Left cardiac atrium (tissue), 4 donors: Measurements from ENCODE around the gene OLIG1. TPM values are rescaled to one million over a fixed set of nuclear protein-coding genes. Genes with fewer than 3 reads are reported as not detected.

ENCODE experiments used
- ATAC-seq, 2 donors: fragments of 200-7000 bp; cut with Tn5 transposase; one replicate each; pipeline ENCODE4 v1.9.1; 2020; ENCODE audit warnings: mild to moderate bottlenecking in 2 of 2, moderate library complexity in 2 of 2
- DNase-seq: peaks from one replicate; pipeline ENCODE4 v3.0.0-alpha.2; 2020
- intact Hi-C, 2 donors: fragments of 100-400 bp; cut with DNase I; formaldehyde crosslinking; loops; one replicate each; pipeline versions ENCODE4 v1.14.1 to v1.15.1; 2022 to 2023
- long read RNA-seq: library from polyadenylated mRNA; unstranded; transcript quantifications from one replicate; pipeline ENCODE4 v2.0.0, GENCODE V29; 2021
- total RNA-seq, 2 donors: library from RNA; stranded (reverse); fragmentation: NEBNext Ultra II Directional; extraction: Animal tissue kit (Norgen Biotek cat#: 25700); gene quantifications; one replicate each; pipeline ENCODE4 v1.2.1, GENCODE V29; 2021
- donor health status: DM: no; HTN: yes; CAD: no.
- donor health status: DM: no; HTN: yes; CAD: no; lungs with severe emphysema.
- donor health status: DM: yes; HTN: yes; CAD: no.
- donor health status: Dilated cardiomyopathy.

OLIG1 gene
- total RNA-seq = under 1 TPM in 1 of 2 donors, not detected in 1; 0.27 TPM
- long read RNA-seq = 0 reads

- intact Hi-C loops = loop anchor here in 1 of 2 donors (5.0 kb wide), 1 partner anchor 43 kb away; the partner anchor contains the start of gene OLIG2
- peak; percentile 45 for DNase-seq
- peak; percentile 77 to 90 for ATAC-seq
These were observed at the start of gene OLIG1 for GRCh38 chr21:33069994-33070743. OLIG1 (plus strand) TSS chr21:33070141; CDS start chr21:33070247, 106 bp downstream.

GRCh38 chr21:33020558-33021100 lies 49.3 kb upstream of the OLIG1 start:
- intact Hi-C loops = no loop called here
- no peak for DNase-seq
- ATAC-seq = no peak

DNA sequence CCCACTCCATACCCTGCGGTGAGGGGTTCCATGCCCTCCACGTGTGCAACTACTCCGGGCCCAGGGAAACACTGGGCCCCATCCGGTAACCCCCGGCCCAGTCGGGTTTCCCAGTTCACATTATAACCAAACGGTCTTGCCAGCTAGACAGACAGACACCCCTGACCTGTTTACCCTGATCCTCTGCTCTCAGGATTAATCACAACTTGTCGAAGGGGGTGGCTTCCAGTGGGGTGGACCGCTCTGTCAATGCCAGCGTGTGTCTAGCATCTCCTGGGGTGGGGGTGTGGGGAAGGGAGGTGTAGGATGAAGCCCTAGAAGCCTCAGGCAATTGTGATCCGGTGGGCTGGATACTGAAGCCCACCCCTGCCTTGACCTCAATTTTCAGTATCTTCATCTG lies 48.8 kb upstream of the OLIG1 start:
- intact Hi-C loops = no loop called here
- no peak for ATAC-seq
- no peak for DNase-seq

- DNase-seq (no peak), ATAC-seq (no peak)
- intact Hi-C loops = no loop called here
These were observed 48.3 kb upstream of the OLIG1 start for GRCh38 chr21:33021667-33022066.

DNA sequence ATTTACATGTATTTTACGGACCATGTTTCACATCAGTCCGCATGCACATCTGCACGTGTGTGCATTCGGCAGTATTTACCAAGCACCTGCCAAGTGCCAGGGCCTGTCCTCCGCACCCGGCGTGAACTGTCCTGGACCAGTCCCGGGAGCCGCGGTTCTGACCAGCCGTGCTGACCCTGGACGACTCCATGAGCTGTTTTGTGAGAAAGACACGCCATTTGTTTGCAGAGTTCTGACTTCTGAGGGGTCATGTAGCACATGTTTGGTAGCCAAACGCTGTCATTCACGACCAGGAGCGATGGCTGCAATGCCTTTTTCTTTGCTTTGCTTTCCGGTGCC lies 47.5 kb upstream of the OLIG1 start:
- DNase-seq (no peak), ATAC-seq (no peak)
- intact Hi-C loops = no loop called here

- ATAC-seq = no peak
- intact Hi-C loops = no loop called here
- no peak for DNase-seq
These were observed 46.9 kb upstream of the OLIG1 start for GRCh38 chr21:33022828-33023573.

- intact Hi-C loops = no loop called here
- DNase-seq (no peak), ATAC-seq (no peak)
These were observed 46.3 kb upstream of the OLIG1 start for GRCh38 chr21:33023574-33024200.

- no peak for ATAC-seq
- no peak for DNase-seq
- intact Hi-C loops = loop anchor here in 1 of 2 donors (5.0 kb wide), 1 partner anchor 43 kb away; no protein-coding TSS in a partner anchor
These were observed 45.5 kb upstream of the OLIG1 start for GRCh38 chr21:33024201-33025103.

DNA sequence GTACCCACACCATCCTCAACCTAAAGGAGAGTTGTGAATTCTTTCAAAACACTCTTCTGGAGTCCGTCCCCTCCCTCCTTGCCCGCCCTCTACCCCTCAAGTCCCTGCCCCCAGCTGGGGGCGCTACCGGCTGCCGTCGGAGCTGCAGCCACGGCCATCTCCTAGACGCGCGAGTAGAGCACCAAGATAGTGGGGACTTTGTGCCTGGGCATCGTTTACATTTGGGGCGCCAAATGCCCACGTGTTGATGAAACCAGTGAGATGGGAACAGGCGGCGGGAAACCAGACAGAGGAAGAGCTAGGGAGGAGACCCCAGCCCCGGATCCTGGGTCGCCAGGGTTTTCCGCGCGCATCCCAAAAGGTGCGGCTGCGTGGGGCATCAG lies 44.8 kb upstream of the OLIG1 start:
- no peak for DNase-seq
- ATAC-seq = no peak
- intact Hi-C loops = loop anchor here in 1 of 2 donors (5.0 kb wide), 1 partner anchor 42 kb away; no protein-coding TSS in a partner anchor

DNA sequence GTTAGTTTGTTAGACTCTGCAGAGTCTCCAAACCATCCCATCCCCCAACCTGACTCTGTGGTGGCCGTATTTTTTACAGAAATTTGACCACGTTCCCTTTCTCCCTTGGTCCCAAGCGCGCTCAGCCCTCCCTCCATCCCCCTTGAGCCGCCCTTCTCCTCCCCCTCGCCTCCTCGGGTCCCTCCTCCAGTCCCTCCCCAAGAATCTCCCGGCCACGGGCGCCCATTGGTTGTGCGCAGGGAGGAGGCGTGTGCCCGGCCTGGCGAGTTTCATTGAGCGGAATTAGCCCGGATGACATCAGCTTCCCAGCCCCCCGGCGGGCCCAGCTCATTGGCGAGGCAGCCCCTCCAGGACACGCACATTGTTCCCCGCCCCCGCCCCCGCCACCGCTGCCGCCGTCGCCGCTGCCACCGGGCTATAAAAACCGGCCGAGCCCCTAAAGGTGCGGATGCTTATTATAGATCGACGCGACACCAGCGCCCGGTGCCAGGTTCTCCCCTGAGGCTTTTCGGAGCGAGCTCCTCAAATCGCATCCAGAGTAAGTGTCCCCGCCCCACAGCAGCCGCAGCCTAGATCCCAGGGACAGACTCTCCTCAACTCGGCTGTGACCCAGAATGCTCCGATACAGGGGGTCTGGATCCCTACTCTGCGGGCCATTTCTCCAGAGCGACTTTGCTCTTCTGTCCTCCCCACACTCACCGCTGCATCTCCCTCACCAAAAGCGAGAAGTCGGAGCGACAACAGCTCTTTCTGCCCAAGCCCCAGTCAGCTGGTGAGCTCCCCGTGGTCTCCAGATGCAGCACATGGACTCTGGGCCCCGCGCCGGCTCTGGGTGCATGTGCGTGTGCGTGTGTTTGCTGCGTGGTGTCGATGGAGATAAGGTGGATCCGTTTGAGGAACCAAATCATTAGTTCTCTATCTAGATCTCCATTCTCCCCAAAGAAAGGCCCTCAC lies 44.2 kb upstream of the OLIG1 start, which contains the start of gene OLIG2:
Gene OLIG2 (plus strand): TSS at position 447 of the 954 bp plus-strand sequence. CDS start 928 bp downstream, outside the sequence.
- ATAC-seq (peak in 1 of 2 donors; percentile 46), DNase-seq (no peak)
- intact Hi-C loops = loop anchor here in 1 of 2 donors (5.0 kb wide), 1 partner anchor 42 kb away; no protein-coding TSS in a partner anchor

- intact Hi-C loops = loop anchor here in 1 of 2 donors (5.0 kb wide), 1 partner anchor 41 kb away; no protein-coding TSS in a partner anchor
- ATAC-seq = no peak
- no peak for DNase-seq
These were observed 43.5 kb upstream of the OLIG1 start for GRCh38 chr21:33026443-33026858.

DNA sequence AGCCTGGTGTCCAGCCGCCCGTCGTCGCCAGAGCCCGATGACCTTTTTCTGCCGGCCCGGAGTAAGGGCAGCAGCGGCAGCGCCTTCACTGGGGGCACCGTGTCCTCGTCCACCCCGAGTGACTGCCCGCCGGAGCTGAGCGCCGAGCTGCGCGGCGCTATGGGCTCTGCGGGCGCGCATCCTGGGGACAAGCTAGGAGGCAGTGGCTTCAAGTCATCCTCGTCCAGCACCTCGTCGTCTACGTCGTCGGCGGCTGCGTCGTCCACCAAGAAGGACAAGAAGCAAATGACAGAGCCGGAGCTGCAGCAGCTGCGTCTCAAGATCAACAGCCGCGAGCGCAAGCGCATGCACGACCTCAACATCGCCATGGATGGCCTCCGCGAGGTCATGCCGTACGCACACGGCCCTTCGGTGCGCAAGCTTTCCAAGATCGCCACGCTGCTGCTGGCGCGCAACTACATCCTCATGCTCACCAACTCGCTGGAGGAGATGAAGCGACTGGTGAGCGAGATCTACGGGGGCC lies 43.0 kb upstream of the OLIG1 start:
- ATAC-seq (no peak), DNase-seq (no peak)
- intact Hi-C loops = loop anchor here in 1 of 2 donors (5.0 kb wide), 1 partner anchor 40 kb away; no protein-coding TSS in a partner anchor

DNA sequence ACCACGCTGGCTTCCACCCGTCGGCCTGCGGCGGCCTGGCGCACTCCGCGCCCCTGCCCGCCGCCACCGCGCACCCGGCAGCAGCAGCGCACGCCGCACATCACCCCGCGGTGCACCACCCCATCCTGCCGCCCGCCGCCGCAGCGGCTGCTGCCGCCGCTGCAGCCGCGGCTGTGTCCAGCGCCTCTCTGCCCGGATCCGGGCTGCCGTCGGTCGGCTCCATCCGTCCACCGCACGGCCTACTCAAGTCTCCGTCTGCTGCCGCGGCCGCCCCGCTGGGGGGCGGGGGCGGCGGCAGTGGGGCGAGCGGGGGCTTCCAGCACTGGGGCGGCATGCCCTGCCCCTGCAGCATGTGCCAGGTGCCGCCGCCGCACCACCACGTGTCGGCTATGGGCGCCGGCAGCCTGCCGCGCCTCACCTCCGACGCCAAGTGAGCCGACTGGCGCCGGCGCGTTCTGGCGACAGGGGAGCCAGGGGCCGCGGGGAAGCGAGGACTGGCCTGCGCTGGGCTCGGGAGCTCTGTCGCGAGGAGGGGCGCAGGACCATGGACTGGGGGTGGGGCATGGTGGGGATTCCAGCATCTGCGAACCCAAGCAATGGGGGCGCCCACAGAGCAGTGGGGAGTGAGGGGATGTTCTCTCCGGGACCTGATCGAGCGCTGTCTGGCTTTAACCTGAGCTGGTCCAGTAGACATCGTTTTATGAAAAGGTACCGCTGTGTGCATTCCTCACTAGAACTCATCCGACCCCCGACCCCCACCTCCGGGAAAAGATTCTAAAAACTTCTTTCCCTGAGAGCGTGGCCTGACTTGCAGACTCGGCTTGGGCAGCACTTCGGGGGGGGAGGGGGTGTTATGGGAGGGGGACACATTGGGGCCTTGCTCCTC lies 42.3 kb upstream of the OLIG1 start:
- DNase-seq (no peak), ATAC-seq (no peak)
- intact Hi-C loops = loop anchor here in 1 of 2 donors (5.0 kb wide), 1 partner anchor 40 kb away; no protein-coding TSS in a partner anchor

- no peak for DNase-seq
- ATAC-seq = no peak
- intact Hi-C loops = loop anchor here in 1 of 2 donors (5.0 kb wide), 1 partner anchor 39 kb away; no protein-coding TSS in a partner anchor
These were observed 41.7 kb upstream of the OLIG1 start for GRCh38 chr21:33028287-33028670.

DNA sequence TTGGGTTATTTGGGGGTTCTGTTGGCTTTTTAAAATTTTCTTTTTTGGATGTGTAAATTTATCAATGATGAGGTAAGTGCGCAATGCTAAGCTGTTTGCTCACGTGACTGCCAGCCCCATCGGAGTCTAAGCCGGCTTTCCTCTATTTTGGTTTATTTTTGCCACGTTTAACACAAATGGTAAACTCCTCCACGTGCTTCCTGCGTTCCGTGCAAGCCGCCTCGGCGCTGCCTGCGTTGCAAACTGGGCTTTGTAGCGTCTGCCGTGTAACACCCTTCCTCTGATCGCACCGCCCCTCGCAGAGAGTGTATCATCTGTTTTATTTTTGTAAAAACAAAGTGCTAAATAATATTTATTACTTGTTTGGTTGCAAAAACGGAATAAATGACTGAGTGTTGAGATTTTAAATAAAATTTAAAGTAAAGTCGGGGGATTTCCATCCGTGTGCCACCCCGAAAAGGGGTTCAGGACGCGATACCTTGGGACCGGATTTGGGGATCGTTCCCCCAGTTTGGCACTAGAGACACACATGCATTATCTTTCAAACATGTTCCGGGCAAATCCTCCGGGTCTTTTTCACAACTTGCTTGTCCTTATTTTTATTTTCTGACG lies 41.1 kb upstream of the OLIG1 start:
- no peak for ATAC-seq
- intact Hi-C loops = loop anchor here in 1 of 2 donors (5.0 kb wide), 1 partner anchor 38 kb away; no protein-coding TSS in a partner anchor
- no peak for DNase-seq
